CD4-positive, alpha-beta T cell treated with Interferon gamma for 1 hour (primary cell): ENCODE measurements around the gene GNAQ.

Experiments
- DNase-seq: peaks from one replicate; pipeline ENCODE4 v3.0.0-alpha.2; 2020

GNAQ gene

DNA sequence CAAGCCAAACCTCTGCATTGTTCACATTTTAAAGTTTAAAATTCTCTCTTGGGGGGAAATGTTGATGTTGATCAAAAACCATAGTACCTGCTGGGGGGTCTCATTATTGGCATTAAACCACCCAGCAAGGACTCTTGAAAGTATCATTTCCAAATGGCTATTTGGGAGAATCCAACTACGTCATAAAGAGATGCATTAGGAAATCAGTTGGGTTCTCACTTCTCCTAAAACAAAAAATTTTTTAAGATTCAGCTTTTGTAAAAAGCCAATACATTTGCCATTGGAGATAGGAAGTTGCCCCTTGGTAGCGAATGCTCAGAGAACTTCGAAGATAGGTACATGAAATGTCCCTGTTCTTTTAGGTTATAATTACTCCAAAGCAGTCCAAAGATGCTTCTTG, 96.4 kb downstream of the GNAQ start:
- no peak for DNase-seq

DNA sequence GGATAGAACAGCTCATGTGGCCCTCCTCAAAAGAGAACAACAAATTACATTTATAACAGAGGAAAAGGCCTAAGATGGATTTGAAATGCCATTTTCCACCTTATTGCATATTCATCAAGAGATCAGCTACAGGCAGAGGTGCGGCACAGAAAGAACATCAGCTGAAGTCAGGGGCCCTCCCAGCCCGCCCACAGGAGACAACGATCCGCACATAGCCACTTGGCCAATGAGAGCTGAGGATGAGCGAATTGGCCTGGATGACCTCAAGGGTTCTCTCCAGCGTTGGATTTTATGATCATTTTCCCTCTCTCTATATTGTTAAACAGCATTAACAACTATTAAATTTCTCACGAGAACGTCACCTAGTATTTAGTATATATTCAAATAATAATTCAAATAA, 97.6 kb downstream of the GNAQ start:
- no peak for DNase-seq

DNA sequence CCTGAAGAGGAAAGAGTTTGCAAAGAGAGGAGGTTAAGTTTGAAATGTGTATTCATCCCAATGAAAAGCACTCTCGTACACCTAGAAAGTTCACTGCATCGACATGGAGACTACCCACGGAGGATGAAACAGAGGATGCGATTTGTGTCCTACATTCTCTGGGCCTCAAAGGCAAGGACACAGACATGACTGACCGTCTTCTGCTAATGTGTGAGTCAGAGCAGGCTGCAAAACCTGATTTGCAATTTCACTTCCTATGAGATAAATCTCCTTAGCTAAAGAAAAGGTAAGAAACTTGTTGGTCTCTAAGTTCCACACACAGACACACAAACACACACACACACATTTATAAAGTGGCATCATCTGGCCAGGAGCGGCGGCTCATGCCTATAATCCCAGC, 98.6 kb downstream of the GNAQ start:
- no peak for DNase-seq

DNA sequence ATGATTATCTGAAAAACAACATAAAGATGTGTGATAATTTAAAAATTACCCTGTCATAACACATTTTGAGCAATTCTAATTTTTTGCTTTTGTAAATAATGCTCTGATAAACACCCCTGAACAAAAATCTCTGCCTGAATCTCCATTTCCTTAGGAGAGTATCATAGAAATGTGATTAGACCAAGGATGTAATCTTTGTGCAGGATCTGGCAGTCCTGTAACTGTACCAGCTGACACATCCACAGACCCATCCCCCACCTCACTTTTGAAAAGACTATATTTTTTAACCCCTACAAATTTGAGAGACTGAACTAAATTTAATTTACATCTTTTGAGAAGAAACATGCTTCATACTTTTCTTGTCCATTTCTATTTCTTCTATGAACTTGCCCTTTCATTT, 101.7 kb downstream of the GNAQ start:
- no peak for DNase-seq

DNA sequence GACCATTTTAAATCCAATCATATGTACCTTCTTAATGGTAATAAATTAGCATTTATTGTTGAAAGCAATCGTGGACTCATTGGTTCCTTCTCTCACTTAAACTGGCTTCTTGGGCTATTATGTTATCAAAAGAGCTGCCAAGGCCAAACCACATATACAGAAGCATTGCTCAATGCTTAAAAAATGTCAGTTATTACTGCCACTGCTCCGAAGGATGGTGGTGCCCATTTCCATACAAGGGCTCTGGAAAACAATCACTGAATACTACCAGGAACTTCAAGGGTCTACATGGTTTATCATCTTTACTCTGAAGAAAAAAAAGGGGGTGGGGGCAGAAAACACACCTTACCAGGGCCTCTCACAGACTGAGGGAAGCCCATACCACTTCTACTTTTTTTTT, 104.3 kb downstream of the GNAQ start:
- no peak for DNase-seq

DNA sequence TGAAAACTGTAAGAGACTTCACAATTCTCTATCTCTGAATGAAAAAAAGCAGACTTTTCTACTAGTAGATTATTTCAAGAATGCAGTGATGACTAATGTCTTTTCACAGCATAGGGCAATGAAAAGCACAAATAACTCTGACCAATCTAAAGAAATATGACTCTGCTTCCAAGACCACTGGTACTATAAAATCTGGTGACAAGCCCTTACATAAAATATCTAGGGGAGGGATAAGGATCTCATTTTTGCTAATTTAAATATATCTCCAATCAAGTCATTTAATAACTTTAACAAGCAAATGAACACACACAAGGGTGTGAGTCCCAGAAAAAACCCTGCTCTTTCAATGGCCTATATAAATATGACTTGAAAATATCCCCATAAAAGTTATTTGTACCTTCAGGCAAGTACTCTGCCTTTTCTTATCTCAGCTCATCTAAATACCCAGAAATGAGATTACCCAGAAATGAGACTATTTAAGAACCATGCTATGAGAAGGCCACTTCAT, 105.2 kb downstream of the GNAQ start:
- no peak for DNase-seq

DNA sequence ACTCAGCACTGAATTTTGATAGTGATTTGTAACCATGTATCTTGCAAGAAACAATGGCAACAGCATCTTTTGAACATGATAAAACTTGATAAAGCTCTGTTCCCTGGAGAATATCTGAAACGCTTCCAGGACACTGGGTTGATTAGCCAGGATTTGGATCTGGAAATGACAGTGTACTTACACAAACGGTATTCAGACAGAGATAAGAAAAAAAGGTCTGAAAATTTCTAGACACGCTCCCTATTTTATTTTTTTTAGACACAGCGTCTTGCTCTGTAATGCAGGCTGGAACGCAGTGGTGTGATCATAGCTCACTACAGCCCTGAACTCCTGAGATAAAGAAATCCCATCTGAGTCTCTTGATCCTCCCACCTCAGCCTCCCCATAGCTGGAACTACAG, 109.0 kb downstream of the GNAQ start:
- no peak for DNase-seq

DNA sequence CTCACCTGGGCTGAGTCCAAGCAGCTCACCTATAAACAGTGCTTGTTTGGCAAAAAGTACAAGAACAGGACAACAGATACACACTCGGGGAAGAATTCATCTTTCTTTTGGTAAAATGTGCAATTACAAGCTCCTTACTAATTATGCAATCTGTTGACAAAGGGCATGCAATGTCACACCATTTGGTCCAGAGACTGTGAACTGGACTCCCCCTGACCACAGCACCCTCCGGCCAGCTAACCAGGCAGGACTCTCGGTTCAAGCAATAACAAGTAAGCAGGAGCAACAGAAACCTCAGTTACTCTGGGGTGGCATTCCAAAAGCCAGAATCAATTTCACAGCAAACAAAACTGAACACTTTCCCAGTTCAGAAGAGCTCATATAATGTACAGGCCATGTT, 113.8 kb downstream of the GNAQ start:
- no peak for DNase-seq

DNA sequence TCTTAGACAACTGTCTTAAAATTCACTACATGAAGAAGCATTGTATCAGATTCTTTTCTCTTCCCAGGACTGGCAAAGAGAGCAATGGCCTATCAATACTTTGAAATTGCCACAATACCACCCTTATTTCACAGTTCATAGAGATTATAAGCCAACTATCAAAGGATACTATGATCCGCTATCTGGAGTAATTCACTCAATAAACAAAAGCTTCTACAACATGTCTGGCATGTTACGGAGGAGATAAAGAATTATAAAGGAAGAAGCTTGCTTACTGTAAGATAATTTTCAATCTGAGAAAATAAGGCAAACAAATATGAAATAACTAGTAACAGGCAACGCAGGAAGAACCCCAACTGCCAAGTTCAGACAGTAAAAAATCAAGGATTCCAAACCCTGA, 114.8 kb downstream of the GNAQ start:
- DNase-seq: no peak

DNA sequence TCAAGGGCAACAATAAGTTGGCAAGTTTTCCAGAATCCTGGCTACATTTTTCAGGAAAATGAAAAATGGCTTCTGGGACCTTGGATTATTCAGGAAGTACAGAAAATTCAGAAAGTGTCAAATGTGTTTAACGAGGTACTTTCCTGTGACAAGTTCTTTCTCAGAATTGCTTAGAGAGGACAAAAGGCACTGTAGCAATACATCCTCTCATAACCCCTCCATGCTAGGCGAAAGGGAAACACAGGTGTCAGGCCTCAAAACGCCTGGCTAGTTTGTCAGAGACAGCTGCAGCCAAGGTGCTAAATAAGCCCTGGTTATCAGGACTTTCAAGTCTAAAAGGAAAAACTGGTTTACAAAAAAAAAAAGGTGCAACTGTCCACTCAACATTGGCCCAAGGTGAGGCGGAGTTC, 115.2 kb downstream of the GNAQ start:
- no peak for DNase-seq

DNA sequence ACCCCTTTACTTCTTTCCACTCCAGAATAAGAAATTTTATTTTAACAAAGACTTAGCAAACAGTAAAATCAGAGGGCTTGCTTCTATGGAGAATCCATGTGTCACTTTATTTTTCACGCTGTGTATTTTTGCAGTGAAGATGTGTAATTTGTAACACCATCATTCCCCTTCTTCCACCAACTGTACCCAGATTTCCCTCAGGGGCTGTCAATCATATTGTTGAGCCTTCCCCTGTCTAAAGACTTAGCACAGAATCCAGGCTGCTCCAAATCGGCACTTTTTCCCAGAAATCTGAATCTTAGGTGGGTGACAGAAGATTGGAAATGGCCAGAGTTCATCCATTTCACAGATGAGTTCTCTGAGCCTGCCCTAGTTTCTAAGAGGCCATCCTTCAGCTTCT, 115.9 kb downstream of the GNAQ start:
- no peak for DNase-seq

DNA sequence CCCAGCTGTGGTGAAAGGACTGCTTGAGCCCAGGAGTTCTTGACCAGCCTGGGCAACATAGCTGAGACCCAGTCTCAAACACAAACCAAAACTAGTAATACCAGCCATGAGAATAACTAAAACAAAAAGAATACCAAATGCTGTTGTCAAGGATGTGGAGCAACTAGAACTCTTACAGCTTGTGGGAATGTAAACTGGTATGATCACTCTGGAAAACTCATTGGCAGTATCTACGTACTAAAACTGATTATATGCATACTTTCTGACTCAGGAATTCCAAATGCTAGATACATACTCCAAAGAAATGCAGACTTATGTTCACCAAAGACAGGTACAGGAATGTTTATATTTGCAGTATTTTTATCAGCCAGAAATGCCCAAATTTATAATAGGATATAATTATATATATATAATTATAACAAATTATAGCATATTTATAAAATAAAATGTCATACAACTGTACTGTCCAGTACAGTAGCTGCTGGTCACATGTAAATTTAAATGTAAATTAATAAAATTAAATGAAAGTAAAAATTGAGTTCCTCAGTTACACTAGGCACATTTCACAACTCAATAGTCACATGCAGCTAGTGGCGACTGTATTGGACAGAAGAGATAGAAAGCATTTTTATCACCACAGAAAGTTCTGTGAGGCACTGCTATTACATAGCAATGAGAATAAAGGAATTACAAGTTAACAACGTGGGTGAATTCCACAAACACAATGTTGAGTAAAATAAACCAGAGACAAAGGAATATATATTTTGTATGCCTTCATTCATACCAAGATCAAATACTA, 118.5 kb downstream of the GNAQ start:
- no peak for DNase-seq

DNA sequence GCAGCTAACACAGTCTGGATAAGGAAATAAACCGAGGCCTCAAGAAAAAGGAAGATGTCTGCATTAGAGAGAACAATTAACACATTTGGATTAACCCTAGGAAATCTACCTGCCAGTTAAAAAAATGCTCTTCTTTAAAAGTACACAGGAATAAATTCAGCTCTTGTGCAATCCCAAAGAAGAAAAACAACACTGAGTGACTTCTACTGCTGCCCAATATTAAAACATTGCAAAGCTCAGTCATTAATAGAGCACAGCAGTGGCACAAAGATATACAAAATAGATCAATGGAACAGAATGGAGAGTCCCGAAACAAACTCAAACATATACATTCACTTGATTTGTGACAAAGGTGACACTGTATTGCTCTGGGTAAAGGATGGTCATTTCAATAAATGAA, 119.7 kb downstream of the GNAQ start:
- no peak for DNase-seq

DNA sequence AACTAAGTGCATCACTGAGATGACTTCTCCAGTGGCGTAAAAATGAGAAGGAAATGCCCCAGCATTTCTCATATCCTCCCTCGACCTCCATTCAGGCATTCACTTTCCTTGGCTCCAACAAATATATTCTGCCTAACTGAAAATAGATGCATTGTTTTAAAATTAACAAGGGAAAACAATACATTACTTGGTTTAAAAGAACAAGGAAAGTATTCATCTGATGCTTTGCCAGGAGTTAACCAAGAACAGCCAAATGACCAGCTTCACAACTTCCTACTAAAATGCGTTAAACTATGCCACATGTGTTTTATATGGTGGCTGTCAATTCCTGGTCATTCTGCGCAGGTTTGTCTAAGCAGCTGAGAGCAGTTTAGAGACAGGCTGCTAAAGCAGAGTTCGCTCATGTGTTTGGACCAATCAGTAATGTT, 121.4 kb downstream of the GNAQ start:
- no peak for DNase-seq

DNA sequence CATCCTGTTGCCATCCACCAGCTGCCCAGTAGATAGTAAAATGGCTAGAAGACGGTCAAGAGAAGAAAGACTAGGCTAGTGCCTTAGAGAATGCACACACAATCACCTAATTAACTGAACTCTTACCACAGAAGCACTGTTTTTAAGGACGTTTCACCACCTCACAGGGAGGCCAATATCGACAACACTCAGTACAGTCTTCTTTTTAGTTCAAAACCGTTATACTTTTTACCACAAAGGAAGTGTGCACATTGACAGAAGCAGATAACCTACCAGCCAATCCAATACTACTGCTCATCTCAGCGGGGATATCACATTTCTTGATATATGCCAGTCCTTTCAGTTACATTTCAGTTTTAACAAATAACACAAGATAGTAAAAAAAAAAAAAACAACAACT, 122.3 kb downstream of the GNAQ start:
- no peak for DNase-seq

DNA sequence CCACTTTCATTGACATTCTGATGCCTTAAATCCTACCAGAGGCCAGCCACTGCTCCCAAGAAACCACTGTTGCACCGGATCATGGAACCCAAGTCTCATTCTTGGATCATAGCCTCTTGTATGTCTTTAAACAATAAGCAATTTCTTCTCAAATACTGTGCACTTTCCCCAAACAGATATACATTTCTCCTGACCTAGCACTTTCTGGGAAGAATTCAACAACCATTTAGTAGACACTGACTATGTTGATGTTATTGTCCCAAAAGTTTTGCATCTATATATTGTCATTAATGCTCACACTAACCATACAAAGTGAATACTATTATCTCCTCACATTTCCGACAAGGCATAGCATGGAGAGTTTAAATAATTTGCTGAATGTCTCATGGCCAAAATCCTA, 123.3 kb downstream of the GNAQ start:
- no peak for DNase-seq

DNA sequence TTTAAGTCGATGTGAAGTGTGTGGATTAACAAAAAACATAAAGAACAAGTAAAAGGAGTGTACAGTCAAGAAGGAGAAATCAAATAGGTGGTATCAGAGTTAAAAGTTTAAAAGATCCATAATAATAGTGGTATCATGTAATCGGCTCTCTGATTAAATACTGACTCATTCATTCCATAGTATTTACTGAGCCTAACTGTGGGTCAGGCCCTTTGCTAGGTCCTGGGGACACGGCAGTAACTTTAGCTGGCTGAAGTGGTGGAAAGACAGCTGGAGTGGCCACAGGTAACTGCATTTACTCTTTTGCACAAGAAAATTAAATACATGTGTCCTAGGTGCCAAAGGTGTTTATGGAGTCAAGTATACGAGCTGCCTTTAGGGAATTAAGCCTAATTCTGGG, 124.0 kb downstream of the GNAQ start:
- no peak for DNase-seq

DNA sequence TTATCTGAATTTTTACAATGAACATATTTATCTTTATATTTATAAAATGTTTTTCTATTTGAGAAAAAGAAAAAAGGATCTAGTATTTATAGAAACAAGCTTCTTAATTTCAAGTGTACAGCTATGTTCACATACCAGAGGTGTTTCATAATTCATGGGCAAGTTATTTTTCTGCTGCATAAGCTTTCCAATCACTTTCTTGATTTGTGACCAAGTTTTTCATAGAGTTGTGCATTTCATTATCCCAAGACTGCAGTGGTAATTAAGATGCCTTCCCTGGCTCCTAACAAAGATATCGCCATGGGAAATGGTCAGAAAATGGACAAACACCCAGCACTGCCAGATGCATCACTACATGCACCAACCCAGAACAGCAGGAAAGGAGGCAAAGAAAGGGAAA, 124.6 kb downstream of the GNAQ start:
- DNase-seq: no peak

DNA sequence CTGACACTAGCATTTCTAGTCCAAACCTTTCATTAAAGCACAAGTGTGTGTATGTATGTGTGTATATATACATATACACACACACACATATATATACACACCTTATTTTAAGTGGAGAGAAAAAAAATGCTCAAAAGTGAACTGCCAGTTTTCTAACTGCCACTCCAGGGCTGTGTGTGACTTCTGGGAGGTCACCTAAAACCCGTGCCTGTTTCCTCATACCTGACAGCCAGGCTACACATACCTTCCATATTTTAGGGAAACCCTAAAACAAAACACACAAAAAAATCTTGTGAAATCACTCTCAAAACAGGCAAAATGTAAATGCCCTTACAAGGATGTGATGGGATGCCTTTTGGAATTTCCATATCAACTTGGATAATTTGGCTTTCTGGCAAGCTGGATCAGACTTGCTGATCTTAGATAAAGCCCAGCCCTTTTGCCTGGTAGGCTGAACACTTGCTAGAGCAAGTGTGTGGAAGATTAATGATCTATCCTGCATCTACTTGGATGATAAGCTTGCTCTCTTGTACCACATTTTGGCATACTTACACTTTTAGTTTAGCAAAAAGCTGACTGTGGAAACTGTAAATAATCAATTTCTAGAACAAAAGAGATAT, 127.8 kb downstream of the GNAQ start:
- no peak for DNase-seq

DNA sequence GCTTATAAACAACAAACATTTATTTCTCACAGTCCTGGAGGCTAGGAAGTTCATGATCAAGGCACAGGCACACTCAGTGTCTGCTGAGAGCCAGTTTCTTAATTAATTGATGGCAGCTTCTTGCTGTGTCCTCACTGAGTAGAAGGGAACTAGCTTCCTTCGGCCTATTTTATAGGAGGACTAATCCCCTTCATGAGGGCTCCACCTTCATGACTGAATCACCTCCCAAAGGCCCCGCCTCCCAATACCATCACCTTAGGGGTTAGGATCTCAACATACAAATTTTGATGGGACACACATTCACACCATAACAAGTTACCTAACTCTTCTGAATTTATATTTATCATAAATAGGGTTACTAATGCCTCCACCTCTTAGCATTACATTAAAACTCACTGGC, 129.8 kb downstream of the GNAQ start:
- DNase-seq: no peak

DNA sequence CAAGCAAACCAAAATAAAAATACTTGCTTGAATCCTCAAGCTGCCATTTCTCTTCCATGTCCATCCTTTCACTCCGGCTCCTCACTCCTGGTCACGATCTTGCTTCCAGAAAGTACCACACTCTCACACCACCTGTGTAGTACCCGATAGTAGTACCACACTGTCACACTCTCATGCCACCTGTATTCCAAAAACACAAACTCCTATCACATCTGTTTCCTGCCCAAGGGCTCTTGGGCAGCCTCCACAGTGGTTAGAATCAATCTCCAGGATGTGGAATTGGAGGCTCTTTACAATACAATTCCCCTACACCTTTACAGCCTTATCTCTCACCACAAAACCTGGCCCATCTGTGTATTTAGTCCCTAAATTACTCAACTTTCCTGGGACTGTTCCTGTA, 130.6 kb downstream of the GNAQ start:
- no peak for DNase-seq

DNA sequence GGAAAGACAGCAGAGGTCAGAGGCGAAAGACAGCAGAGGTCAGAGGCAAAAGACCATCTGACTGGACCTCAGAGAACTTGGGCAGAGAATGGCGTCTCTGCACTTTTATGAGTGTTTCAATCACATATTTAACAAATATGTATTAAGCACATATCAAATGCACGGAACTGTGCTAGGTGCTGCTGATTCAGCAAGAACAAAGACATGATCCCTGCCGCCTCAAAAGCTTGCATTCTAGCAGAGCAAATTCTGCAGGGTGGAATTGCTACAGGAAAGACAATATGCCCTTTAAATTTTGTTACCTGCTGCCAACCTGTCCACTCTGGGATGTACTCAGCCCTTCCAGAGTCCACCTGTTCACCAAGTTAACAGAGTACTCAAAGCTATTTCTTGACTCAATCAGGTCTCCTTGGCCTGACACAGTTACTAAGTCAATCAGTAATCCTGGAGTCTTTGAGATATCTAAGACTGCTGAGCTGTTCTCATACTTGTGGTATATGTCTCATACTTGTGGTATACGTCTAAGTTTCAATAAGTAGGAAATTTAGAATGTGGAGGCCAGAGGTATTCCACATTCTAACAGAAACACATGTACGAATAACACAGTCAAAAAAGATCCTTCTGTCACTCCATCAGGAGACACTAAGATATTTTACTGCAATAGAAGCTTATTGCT, 131.8 kb downstream of the GNAQ start:
- no peak for DNase-seq

DNA sequence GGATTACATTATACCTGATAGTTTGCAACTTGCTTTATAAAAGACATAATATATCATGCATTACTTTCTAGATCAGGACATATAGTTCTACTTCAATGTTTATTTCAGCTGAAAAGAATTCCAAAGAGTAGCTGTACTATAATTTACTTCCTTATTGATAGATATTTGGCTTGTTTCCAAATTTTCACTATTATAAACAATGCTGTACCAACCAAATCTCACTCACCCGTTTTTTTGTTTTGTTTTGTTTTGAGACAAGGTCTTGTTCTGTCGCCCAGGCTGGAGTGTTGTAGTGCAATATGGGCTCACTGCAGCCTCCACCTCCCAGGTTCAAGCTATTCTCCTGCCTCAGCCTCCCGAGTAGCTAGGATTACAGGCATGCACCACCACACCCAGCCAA, 132.7 kb downstream of the GNAQ start:
- no peak for DNase-seq
